Subcutaneous abdominal adipose tissue (tissue), 5 donors: ENCODE results near the gene RBM7.

Experiments used
- H3K27ac ChIP-seq: one replicate; pipeline ENCODE4 v1.7.0; 2013; ENCODE audit warnings: low read depth, mild to moderate bottlenecking, inconsistent platforms, low read length, moderate library complexity
- H3K27me3 ChIP-seq, 5 donors: one replicate each; pipeline ENCODE4 v1.7.0; 2013; ENCODE audit warnings: low read length in 5 of 5, inconsistent platforms in 1 of 5; ENCODE audit not compliant: control insufficient read depth in 5 of 5, insufficient read depth in 4 of 5
- H3K36me3 ChIP-seq, 5 donors: one replicate each; pipeline ENCODE4 v1.7.0; 2013; ENCODE audit warnings: low read length in 5 of 5; ENCODE audit not compliant: control insufficient read depth in 5 of 5, insufficient read depth in 5 of 5
- H3K4me1 ChIP-seq, 5 donors: one replicate each; pipeline ENCODE4 v1.7.0; 2013; ENCODE audit warnings: low read length in 5 of 5, mild to moderate bottlenecking in 3 of 5, moderate library complexity in 1 of 5; ENCODE audit not compliant: control insufficient read depth in 5 of 5, insufficient read depth in 5 of 5
- H3K4me3 ChIP-seq, 5 donors: one replicate each; pipeline ENCODE4 v1.7.0; 2013; ENCODE audit warnings: low read length in 5 of 5, low read depth in 1 of 5
- H3K9ac ChIP-seq, 5 donors: one replicate each; pipeline ENCODE4 v1.7.0; 2013; ENCODE audit warnings: low read length in 5 of 5, mild to moderate bottlenecking in 4 of 5, moderate library complexity in 3 of 5
- H3K9me3 ChIP-seq, 5 donors: one replicate each; pipeline ENCODE4 v1.7.0; 2013; ENCODE audit warnings: low read length in 5 of 5; ENCODE audit not compliant: control insufficient read depth in 5 of 5
- donor health status: healthy.
- donor health status: healthy.
- donor health status: healthy.
- donor health status: healthy.
- donor health status: healthy.

The RBM7 gene

DNA sequence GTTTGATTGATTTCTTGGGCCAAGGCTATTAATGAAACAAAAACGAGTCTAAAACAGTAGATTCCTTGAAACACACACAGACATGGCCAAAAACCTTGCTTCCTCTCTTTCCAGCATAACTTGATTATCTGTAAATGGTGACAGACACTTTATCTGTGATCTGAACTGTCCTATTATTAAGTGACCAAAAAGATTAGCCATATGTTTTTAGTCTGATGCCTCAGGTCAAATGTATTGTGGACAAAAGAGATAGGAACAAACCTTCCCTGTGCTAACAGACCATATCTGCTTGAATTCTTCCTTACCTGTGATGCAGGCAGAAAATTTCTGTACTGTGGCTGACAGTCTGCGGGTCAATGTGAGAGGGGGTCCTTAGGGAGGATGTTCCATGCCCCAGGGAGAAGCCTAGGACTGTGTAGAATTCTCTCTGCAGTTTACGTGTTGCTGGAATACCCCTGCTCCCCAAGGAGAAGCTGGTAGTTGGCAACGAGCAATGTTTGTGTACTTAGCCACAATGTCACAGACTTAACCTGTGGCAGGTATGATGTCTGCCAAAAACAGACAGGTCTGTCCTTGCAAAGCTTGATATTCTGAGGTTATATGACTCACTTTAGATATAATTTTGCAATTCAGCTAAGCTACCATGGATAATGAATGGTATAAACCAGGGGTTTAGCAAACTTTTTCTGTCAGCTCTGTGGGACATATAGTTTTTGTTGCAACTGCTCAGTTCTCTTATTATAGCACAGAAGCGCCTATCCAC, 31.4 kb upstream of the RBM7 start:
- no peaks in the 10 kb centered on the region for H3K27me3 ChIP-seq
- no peaks in the 10 kb centered on the region for H3K4me1 ChIP-seq
- no peak overlapping the region for H3K4me3 ChIP-seq
- H3K27ac ChIP-seq: no peak overlapping the region
- no peaks in the 10 kb centered on the region for H3K36me3 ChIP-seq
- no peak overlapping the region for H3K9ac ChIP-seq
- H3K9me3 ChIP-seq: no peaks in the 10 kb centered on the region

- Histone ChIP-seq H3K4me1 (no peaks in the 10 kb centered on the region), H3K27me3 (peaks cover 0 to under 1% (median 0%) of the 10 kb centered on the region in 5 donors), H3K9me3 (no peaks in the 10 kb centered on the region), H3K9ac (no peak overlapping the region), H3K27ac (no peak overlapping the region), H3K4me3 (no peak overlapping the region), H3K36me3 (no peaks in the 10 kb centered on the region)
These were observed 25.4 kb upstream of the RBM7 start for GRCh38 chr11:114375052-114375451.

GRCh38 chr11:114377612-114378267, 22.7 kb upstream of the RBM7 start:
- no peak overlapping the region for H3K27ac ChIP-seq
- H3K4me1 ChIP-seq: no peaks in the 10 kb centered on the region
- no peak overlapping the region for H3K9ac ChIP-seq
- no peak overlapping the region for H3K4me3 ChIP-seq
- H3K36me3 ChIP-seq: peaks cover 0 to 2% (median 0%) of the 10 kb centered on the region in 5 donors
- H3K9me3 ChIP-seq: no peaks in the 10 kb centered on the region
- H3K27me3 ChIP-seq: peaks cover 0 to 4% (median 0%) of the 10 kb centered on the region in 5 donors

DNA sequence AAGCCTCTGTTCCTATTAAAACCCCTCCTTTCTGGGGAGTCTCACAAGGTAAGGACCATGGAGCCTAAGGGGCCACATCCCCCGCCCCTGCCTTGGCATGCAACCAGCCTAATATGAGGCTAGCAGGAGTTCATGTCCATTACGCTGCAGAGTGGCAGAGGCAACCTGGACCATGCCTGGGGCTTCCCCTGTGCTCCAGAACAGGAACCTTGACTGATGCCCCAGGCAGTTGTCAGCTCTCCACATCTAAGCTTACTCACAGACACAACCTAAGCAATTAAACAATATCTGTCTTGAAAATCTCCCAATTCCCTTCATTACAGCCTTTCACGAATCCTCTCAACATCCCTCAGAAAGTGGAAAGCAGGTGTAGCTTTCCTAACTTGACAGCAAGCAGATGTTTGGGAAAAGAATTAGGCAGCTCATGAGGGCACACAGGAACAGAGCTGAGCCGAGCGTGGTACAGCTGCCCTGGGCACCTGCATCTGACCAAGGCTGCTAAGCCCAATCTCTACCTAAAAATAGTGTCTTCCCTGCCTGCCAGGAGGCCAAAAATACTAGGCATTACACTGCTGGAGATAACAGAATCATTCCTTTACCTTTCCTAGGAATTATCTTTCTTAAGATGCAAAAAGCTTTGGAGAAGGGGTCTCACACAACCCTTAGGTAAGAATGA, 20.9 kb upstream of the RBM7 start:
- H3K9me3 ChIP-seq: no peaks in the 10 kb centered on the region
- H3K4me1 ChIP-seq: no peaks in the 10 kb centered on the region
- H3K9ac ChIP-seq: no peak overlapping the region
- no peak overlapping the region for H3K4me3 ChIP-seq
- H3K27ac ChIP-seq: no peak overlapping the region
- peaks cover 0 to 3% (median 0%) of the 10 kb centered on the region in 5 donors for H3K36me3 ChIP-seq
- peaks cover 0 to 4% (median 0%) of the 10 kb centered on the region in 5 donors for H3K27me3 ChIP-seq

GRCh38 chr11:114382509-114382908, 18.0 kb upstream of the RBM7 start:
- Histone ChIP-seq H3K27me3 (peaks cover 0 to 4% (median 0%) of the 10 kb centered on the region in 5 donors), H3K27ac (no peak overlapping the region), H3K36me3 (peaks cover 0 to 3% (median 0%) of the 10 kb centered on the region in 5 donors), H3K4me3 (no peak overlapping the region), H3K4me1 (no peaks in the 10 kb centered on the region), H3K9ac (no peak overlapping the region), H3K9me3 (no peaks in the 10 kb centered on the region)

DNA sequence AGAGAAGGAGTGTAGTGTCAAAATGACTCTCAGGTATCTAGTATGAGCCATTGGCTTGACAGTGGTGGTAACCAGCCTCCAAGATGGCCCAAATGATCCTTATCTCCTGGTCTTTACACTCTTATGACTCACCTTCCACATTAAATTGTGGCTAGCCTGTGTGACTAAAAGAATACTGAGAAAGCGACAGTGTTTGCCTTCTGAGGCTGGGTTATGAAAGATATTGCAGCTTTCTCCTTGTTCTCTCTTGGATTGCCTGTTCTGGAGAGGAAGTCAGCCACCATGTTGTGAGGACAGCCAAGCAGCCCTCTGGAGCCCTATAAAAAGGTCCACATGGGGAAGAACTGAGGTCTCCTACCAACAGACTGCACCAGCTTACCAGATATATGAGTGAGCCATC, 16.0 kb upstream of the RBM7 start:
- Histone ChIP-seq H3K36me3 (peaks cover 0 to 3% (median 0%) of the 10 kb centered on the region in 5 donors), H3K4me1 (no peaks in the 10 kb centered on the region), H3K9ac (no peak overlapping the region), H3K27me3 (peaks cover 0 to 4% (median 0%) of the 10 kb centered on the region in 5 donors), H3K27ac (no peak overlapping the region), H3K4me3 (no peak overlapping the region), H3K9me3 (no peaks in the 10 kb centered on the region)

DNA sequence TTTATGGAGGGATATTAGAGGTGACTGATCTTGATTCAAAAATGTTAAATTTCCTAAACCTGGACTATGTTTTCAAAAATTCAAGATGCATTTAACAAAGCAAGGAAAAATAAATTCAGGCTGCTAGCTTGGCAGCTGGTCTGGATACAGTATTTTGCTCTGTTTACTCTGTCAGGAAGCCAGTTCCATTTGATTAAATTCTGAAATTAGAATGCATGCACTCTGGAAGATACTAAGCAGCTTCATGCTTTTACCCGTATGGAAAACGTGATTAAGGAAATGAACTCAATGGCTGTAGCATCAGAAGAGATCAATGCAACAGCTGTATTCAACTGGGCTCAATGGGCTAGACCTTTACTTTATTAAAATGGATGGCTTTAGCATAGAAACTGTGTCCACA, 14.3 kb upstream of the RBM7 start:
- H3K4me3 ChIP-seq: no peak overlapping the region
- no peak overlapping the region for H3K9ac ChIP-seq
- no peaks in the 10 kb centered on the region for H3K9me3 ChIP-seq
- H3K4me1 ChIP-seq: no peaks in the 10 kb centered on the region
- peaks cover 0 to 3% (median 0%) of the 10 kb centered on the region in 5 donors for H3K36me3 ChIP-seq
- no peak overlapping the region for H3K27ac ChIP-seq
- no peaks in the 10 kb centered on the region for H3K27me3 ChIP-seq

DNA sequence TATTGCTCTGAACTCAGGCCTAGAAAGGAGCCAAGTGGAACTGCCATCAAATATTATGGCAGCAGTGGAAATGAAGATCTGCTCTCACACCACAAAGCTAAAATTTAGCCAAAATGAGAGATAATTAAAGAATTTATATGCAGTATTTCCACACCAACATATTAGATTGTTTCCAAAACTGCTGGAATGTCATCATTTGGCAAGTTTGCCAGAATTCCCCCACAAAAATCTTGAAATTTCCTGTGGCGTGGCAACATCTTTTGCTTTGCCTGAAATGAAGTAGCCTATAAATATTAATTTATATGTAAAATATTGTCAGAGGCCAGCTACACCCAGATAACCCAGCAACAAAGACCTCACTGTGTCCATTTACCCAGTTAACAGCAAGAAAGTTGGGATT, 13.9 kb upstream of the RBM7 start:
- Histone ChIP-seq H3K4me1 (no peaks in the 10 kb centered on the region), H3K4me3 (no peak overlapping the region)

GRCh38 chr11:114392735-114393667, 7.5 kb upstream of the RBM7 start:
- H3K27me3 ChIP-seq: no peaks in the 10 kb centered on the region
- no peak overlapping the region for H3K4me3 ChIP-seq
- H3K27ac ChIP-seq: no peak overlapping the region
- H3K4me1 ChIP-seq: no peaks in the 10 kb centered on the region
- H3K9ac ChIP-seq: no peak overlapping the region
- no peaks in the 10 kb centered on the region for H3K9me3 ChIP-seq
- no peaks in the 10 kb centered on the region for H3K36me3 ChIP-seq

More for the DNA sequence above, 13.9 kb upstream of the RBM7 start:
- H3K9ac ChIP-seq: no peak overlapping the region
- no peak overlapping the region for H3K27ac ChIP-seq
- no peaks in the 10 kb centered on the region for H3K27me3 ChIP-seq
- no peaks in the 10 kb centered on the region for H3K9me3 ChIP-seq
- H3K36me3 ChIP-seq: peaks cover 0 to 3% (median 0%) of the 10 kb centered on the region in 5 donors
